G401.6 (cell line): Measurements from ENCODE around the gene EFNA1.

Experiments used
- FAIRE-seq: peaks from 2 replicates; lab custom pipeline; 2012; peaks lifted over from hg19 to GRCh38; lab: Jason Lieb, UNC

The EFNA1 gene

GRCh38 chr1:155175281-155175926, 47.7 kb downstream of the EFNA1 start:
- FAIRE-seq: no peak

DNA sequence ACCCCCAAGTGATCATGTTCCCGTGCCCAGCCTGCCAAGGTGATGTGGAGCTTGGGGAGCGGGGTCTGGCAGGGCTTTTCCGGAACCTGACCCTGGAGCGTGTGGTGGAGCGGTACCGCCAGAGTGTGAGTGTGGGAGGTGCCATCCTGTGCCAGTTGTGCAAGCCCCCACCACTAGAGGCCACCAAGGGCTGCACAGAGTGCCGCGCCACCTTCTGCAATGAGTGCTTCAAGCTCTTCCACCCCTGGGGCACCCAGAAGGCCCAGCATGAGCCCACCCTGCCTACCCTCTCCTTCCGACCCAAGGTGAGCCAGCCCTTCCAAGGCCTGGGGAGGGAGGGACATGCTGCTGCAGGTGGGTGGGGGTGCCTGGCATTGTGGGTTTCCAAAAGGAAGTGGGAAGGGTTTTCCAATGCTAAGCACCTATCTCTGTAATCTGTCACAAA, 48.3 kb downstream of the EFNA1 start:
- no peak for FAIRE-seq

- FAIRE-seq: no peak
These were observed 48.9 kb downstream of the EFNA1 start for GRCh38 chr1:155176544-155177071.

GRCh38 chr1:155177192-155177917, 49.7 kb downstream of the EFNA1 start:
- no peak for FAIRE-seq

DNA sequence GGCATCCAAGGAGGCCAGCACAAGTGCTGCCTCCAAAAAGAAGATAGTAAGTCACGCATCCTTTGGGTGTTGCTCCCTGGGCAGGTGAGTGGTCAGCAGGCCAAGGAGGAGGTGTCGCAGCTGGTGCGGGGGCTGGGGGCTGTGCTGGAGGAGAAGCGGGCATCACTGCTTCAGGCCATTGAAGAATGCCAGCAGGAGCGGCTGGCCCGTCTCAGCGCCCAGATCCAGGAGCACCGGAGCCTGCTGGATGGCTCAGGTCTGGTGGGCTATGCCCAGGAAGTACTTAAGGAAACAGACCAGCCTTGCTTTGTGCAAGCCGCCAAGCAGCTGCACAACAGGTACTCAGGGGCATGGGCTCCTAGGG, 50.2 kb downstream of the EFNA1 start:
- FAIRE-seq: no peak

DNA sequence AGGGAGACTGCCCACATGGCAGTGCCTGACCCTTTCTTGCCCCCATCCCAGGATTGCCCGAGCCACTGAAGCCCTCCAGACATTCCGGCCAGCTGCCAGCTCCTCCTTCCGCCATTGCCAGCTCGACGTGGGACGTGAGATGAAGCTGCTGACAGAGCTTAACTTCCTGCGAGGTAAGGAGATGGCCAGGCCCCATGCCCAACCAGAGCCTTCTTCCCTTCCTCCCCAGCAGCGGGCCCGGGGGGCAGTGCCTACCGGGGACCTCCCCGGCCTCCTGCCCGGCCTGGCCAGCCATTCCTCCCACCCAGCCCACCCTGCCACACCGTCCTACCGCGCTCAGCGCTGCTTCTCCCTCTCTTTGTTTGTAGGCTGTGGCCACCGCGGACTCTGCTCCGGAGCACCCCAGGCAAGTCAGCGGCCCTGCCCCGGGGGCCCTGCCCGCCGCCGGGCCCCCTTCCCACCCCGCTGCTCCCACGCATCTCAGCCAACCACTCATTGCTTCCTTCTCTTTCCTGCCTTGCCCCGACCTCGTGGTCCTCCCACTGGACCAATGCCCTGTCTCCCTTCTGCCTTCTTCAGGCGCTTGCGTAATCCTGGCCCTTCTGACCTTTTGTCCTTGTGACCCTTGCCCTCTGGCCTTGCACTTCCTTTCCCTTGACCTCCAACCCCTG, 50.9 kb downstream of the EFNA1 start:
- no peak for FAIRE-seq

DNA sequence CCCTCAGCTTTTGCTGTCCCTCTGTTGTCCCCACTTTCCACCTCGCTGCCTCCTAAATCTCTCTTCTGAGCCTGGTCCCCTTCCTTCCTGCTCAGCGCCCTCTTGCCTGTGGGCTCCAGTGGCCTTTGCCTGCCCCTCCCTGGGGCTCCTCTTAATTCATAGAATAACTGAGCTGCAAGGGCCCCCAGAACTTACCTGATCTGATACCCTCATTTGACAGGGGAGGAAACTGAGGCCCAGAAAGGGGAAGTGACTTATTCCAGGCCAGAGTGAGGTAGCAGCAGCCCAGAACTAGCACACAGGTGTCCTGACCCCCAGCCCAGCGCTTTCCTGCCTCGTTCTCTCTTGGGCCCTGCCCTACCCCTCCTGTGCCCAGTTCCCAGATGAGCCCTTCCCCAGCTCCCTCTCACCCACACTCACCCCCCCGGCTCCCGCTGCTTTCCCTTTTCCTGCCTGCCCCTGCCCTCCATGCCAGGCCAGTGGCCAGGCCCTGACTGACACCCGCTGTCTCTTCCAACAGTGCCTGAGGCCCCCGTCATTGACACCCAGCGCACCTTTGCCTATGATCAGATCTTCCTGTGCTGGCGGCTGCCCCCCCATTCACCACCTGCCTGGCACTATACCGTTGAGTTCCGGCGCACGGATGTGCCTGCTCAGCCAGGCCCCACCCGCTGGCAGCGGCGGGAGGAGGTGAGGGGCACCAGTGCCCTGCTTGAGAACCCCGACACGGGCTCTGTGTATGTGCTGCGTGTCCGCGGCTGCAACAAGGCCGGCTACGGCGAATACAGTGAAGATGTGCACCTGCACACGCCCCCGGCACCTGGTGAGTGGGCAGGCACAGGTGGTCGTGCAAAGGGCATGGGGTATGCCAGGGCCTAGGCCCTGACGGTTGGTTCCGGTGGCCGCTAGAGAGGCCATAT, 51.7 kb downstream of the EFNA1 start:
- no peak for FAIRE-seq

- no peak for FAIRE-seq
These were observed 53.8 kb downstream of the EFNA1 start for GRCh38 chr1:155181371-155182051.

DNA sequence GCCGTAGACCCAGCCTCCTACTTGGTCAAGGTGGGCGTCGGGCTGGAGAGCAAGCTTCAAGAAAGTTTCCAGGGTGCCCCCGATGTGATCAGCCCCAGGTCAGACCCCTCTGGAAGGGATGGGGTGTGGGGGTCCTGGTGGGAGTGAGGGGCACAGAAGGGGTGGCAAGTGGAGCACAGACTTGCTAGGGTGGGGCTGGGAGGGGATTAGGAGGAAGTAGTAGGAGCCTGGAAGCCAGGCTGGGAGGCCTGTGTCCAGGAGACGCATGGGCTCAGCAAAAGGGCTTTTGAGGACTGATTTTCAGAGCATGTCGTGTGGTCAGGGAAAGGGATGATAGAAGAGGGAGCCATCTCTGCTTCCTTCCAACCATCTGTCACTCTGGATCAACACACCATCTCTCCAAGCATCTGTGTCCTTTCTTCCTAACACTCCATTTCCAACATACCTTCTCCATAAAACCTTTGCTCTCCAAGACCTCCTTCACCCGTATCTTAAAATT, 54.4 kb downstream of the EFNA1 start:
- FAIRE-seq: no peak

GRCh38 chr1:155183775-155184221, 56.1 kb downstream of the EFNA1 start:
- no peak for FAIRE-seq

DNA sequence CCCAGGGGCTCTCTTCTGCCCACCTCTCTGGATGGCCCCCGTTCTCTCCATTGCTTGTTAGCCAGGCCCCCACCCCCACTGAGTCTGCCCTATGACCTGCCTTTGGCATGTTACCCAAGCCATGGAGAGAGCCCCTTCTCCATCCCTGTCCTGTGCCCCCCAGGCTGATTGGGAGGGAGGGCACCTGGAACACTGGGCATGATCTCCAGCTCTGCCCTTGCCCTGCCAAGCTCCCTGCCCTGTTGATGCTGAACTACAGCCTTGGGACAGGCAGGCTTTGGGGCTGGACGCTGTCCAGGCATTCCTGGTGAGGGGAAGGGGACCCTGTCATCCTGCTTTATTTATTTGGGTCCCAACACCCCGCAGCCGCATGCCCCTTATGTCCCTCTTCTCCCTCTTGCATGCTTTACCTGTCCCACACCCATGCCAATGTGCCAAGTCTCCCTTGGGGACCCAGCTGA, 56.7 kb downstream of the EFNA1 start:
- no peak for FAIRE-seq
